HG03460 (cell line): Measurements from ENCODE around the gene OR13C8.

Experiments used
- ATAC-seq: cut with Tn5 transposase; IDR thresholded peaks from one replicate; pipeline ENCODE4 v1.9.1; 2021; ENCODE audit not compliant: unreplicated experiment

OR13C8 gene

GRCh38 chr9:104611213-104611612 lies 42.2 kb downstream of the OR13C8 start:
- ATAC-seq: no peak

GRCh38 chr9:104617418-104617817 lies 48.5 kb downstream of the OR13C8 start:
- no peak for ATAC-seq

- ATAC-seq: no peak
Observed at GRCh38 chr9:104618104-104618503, 49.1 kb downstream of the OR13C8 start, which contains the start of gene OR13C9. OR13C9 (minus strand) TSS chr9:104618204; CDS start chr9:104618204, 0 bp downstream.
